HepG2 (cell line): ENCODE data around the gene HNRNPAB. TPM values are rescaled to one million over a fixed set of nuclear protein-coding genes. Genes with fewer than 3 reads are reported as not detected.

Experiments
- CBX2 ChIP-seq, 2 experiments: fragments of 200-600 bp in 1 of 2; sonication (generic); formaldehyde crosslinking in 1 of 2; IDR thresholded peaks; 2 replicates each; pipeline versions ENCODE4 v1.7.0 to v1.8.1; 2018 to 2022; ENCODE audit warnings: low read depth in 2 of 2, low read length in 1 of 2, mild to moderate bottlenecking in 1 of 2, missing genetic modification reagents in 1 of 2
- FOXK2 ChIP-seq: fragments of 450-650 bp; IDR thresholded peaks from 2 replicates; pipeline ENCODE4 v1.6.1; 2016
- GABPA ChIP-seq, 2 experiments: IDR thresholded peaks; 2 replicates each; pipeline ENCODE4 v1.6.1; 2011 to 2016; ENCODE audit warnings: low read depth in 2 of 2, low read length in 1 of 2, missing biosample characterization in 1 of 2, missing genetic modification characterization in 1 of 2
- MZF1 ChIP-seq: sonication (generic); formaldehyde crosslinking; IDR thresholded peaks from 2 replicates; pipeline ENCODE4 v1.8.1; 2023; ENCODE audit warnings: mild to moderate bottlenecking, missing genetic modification reagents, borderline replicate concordance
- PHF8 ChIP-seq: sonication (generic); formaldehyde crosslinking; IDR thresholded peaks from 2 replicates; pipeline ENCODE4 v1.5.0; 2020; ENCODE audit warnings: missing genetic modification reagents
- RARG ChIP-seq: sonication (generic); formaldehyde crosslinking; IDR thresholded peaks from 2 replicates; pipeline ENCODE4 v1.4.0; 2020; ENCODE audit warnings: low read depth, mild to moderate bottlenecking, missing genetic modification reagents
- SIN3A ChIP-seq: IDR thresholded peaks from 2 replicates; pipeline ENCODE4 v1.6.1; 2011; ENCODE audit warnings: low read depth, mild to moderate bottlenecking, control low read depth, low read length, borderline replicate concordance
- YEATS2 ChIP-seq: sonication (generic); formaldehyde crosslinking; IDR thresholded peaks from 2 replicates; pipeline ENCODE4 v1.4.0; 2020; ENCODE audit warnings: missing genetic modification reagents, borderline replicate concordance
- ZBTB42 ChIP-seq: sonication (generic); formaldehyde crosslinking; IDR thresholded peaks from 2 replicates; pipeline ENCODE4 v1.5.0; 2020; ENCODE audit warnings: mild to moderate bottlenecking, missing genetic modification reagents
- ZFP1 ChIP-seq: IDR thresholded peaks from 2 replicates; pipeline ENCODE4 v1.6.1; 2016
- ZFP90 ChIP-seq: sonication (generic); formaldehyde crosslinking; IDR thresholded peaks from 2 replicates; pipeline ENCODE4 v1.8.0; 2022; ENCODE audit warnings: missing genetic modification reagents, mild to moderate bottlenecking, inconsistent platforms, borderline replicate concordance
- ZNF570 ChIP-seq: sonication (generic); formaldehyde crosslinking; IDR thresholded peaks from 2 replicates; pipeline ENCODE4 v1.4.0; 2020; ENCODE audit warnings: mild to moderate bottlenecking, missing genetic modification reagents, borderline replicate concordance
- ZNF768 ChIP-seq: sonication (generic); formaldehyde crosslinking; IDR thresholded peaks from 2 replicates; pipeline ENCODE4 v1.4.0; 2020; ENCODE audit warnings: missing genetic modification reagents
- ZNF776 ChIP-seq: sonication (generic); formaldehyde crosslinking; IDR thresholded peaks from 2 replicates; pipeline ENCODE4 v1.4.0; 2020; ENCODE audit warnings: mild to moderate bottlenecking, missing genetic modification reagents
- ZSCAN22 ChIP-seq: sonication (generic); formaldehyde crosslinking; IDR thresholded peaks from 2 replicates; pipeline ENCODE4 v1.4.0; 2020; ENCODE audit warnings: mild to moderate bottlenecking, missing genetic modification reagents
- ZSCAN9 ChIP-seq: IDR thresholded peaks from 2 replicates; pipeline ENCODE4 v1.6.1; 2016; ENCODE audit warnings: borderline replicate concordance
- polyA plus RNA-seq, 8 experiments: library from polyadenylated mRNA; depleted of rRNA in 3 of 8; stranded (reverse) in 7 of 8; unstranded in 1 of 8; fragments of >200 nt; fragmentation: Illumina TruSeq in 4 of 8; extraction: Trizol in 4 of 8; gene quantifications; 2 replicates each; pipeline versions ENCODE4 v1.2.1 to v1.2.3, GENCODE V29; 2011 to 2016; ENCODE audit warnings: low read depth in 4 of 8, missing spikeins in 1 of 8, mixed read lengths in 1 of 8; ENCODE audit not compliant: insufficient read depth in 1 of 8
- total RNA-seq, 5 experiments: library from RNA; depleted of rRNA; stranded (reverse); fragments of >200 nt; fragmentation: Illumina TruSeq; extraction: Trizol; gene quantifications; 2 replicates each; pipeline ENCODE4 v1.2.3, GENCODE V29; 2016; ENCODE audit warnings: low read depth in 1 of 5
- TF ChIP-seq, protein P1 (sequence below): sonication (generic); formaldehyde crosslinking; IDR thresholded peaks from 2 replicates; pipeline ENCODE4; 2020; ENCODE audit warnings: missing genetic modification reagents, mild to moderate bottlenecking, borderline replicate concordance
- TF ChIP-seq, protein P2 (sequence below): sonication (generic); formaldehyde crosslinking; IDR thresholded peaks from 2 replicates; pipeline ENCODE4 v1.4.0; 2020; ENCODE audit warnings: mild to moderate bottlenecking, missing genetic modification reagents
- TF ChIP-seq, protein P3 (sequence below): sonication (generic); formaldehyde crosslinking; IDR thresholded peaks from 2 replicates; pipeline ENCODE4 v1.4.0; 2020; ENCODE audit warnings: low read depth, missing genetic modification reagents
- TF ChIP-seq, protein P4 (sequence below): sonication (generic); formaldehyde crosslinking; IDR thresholded peaks from 2 replicates; pipeline ENCODE4 v1.4.0; 2020; ENCODE audit warnings: mild to moderate bottlenecking, low read depth, missing genetic modification reagents

The HNRNPAB gene
- total and polyA plus RNA-seq, 2 of the 13 experiments (the other 11 are each of a cell fraction or from before 2014, with no cell fraction given): 62.6 to 111 TPM

- TF ChIP-seq, protein P1, sequence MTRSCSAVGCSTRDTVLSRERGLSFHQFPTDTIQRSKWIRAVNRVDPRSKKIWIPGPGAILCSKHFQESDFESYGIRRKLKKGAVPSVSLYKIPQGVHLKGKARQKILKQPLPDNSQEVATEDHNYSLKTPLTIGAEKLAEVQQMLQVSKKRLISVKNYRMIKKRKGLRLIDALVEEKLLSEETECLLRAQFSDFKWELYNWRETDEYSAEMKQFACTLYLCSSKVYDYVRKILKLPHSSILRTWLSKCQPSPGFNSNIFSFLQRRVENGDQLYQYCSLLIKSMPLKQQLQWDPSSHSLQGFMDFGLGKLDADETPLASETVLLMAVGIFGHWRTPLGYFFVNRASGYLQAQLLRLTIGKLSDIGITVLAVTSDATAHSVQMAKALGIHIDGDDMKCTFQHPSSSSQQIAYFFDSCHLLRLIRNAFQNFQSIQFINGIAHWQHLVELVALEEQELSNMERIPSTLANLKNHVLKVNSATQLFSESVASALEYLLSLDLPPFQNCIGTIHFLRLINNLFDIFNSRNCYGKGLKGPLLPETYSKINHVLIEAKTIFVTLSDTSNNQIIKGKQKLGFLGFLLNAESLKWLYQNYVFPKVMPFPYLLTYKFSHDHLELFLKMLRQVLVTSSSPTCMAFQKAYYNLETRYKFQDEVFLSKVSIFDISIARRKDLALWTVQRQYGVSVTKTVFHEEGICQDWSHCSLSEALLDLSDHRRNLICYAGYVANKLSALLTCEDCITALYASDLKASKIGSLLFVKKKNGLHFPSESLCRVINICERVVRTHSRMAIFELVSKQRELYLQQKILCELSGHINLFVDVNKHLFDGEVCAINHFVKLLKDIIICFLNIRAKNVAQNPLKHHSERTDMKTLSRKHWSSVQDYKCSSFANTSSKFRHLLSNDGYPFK: peak; percentile 93
- TF ChIP-seq ZSCAN22: peak; percentile 72; the same call in 1 of the 2 replicates
- no peak for TF ChIP-seq GABPA (IDR thresholded peaks at IDR 0.05; ENCODE audit: low read depth, low read length)
- no peak for TF ChIP-seq GABPA (CRISPR knock-in tag; IDR thresholded peaks at IDR 0.05; ENCODE audit: low read depth)
- TF ChIP-seq ZSCAN9 (CRISPR knock-in tag): peak; percentile 59
- peak; percentile 58; the same call in 1 of the 2 replicates for TF ChIP-seq ZNF570 (CRISPR knock-in tag)
- TF ChIP-seq ZFP90 (CRISPR knock-in tag): peak; percentile 94
- peak; percentile 91 for TF ChIP-seq ZNF776 (CRISPR knock-in tag)
- TF ChIP-seq, protein P2, sequence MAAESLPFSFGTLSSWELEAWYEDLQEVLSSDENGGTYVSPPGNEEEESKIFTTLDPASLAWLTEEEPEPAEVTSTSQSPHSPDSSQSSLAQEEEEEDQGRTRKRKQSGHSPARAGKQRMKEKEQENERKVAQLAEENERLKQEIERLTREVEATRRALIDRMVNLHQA (CRISPR knock-in tag): no peak
- TF ChIP-seq, protein P3, sequence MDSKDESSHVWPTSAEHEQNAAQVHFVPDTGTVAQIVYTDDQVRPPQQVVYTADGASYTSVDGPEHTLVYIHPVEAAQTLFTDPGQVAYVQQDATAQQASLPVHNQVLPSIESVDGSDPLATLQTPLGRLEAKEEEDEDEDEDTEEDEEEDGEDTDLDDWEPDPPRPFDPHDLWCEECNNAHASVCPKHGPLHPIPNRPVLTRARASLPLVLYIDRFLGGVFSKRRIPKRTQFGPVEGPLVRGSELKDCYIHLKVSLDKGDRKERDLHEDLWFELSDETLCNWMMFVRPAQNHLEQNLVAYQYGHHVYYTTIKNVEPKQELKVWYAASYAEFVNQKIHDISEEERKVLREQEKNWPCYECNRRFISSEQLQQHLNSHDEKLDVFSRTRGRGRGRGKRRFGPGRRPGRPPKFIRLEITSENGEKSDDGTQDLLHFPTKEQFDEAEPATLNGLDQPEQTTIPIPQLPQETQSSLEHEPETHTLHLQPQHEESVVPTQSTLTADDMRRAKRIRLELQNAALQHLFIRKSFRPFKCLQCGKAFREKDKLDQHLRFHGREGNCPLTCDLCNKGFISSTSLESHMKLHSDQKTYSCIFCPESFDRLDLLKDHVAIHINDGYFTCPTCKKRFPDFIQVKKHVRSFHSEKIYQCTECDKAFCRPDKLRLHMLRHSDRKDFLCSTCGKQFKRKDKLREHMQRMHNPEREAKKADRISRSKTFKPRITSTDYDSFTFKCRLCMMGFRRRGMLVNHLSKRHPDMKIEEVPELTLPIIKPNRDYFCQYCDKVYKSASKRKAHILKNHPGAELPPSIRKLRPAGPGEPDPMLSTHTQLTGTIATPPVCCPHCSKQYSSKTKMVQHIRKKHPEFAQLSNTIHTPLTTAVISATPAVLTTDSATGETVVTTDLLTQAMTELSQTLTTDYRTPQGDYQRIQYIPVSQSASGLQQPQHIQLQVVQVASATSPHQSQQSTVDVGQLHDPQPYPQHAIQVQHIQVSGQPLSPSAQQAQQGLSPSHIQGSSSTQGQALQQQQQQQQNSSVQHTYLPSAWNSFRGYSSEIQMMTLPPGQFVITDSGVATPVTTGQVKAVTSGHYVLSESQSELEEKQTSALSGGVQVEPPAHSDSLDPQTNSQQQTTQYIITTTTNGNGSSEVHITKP: no peak
- TF ChIP-seq, protein P4, sequence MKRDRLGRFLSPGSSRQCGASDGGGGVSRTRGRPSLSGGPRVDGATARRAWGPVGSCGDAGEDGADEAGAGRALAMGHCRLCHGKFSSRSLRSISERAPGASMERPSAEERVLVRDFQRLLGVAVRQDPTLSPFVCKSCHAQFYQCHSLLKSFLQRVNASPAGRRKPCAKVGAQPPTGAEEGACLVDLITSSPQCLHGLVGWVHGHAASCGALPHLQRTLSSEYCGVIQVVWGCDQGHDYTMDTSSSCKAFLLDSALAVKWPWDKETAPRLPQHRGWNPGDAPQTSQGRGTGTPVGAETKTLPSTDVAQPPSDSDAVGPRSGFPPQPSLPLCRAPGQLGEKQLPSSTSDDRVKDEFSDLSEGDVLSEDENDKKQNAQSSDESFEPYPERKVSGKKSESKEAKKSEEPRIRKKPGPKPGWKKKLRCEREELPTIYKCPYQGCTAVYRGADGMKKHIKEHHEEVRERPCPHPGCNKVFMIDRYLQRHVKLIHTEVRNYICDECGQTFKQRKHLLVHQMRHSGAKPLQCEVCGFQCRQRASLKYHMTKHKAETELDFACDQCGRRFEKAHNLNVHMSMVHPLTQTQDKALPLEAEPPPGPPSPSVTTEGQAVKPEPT (CRISPR knock-in tag): peak; percentile 66; the same call in 1 of the 2 replicates
- TF ChIP-seq FOXK2: no peak
- TF ChIP-seq MZF1: no peak
- peak; percentile 93 for TF ChIP-seq PHF8 (CRISPR knock-in tag)
- TF ChIP-seq ZNF768 (CRISPR knock-in tag): peak; percentile 68; the same call in 1 of the 2 replicates
- TF ChIP-seq RARG (CRISPR knock-in tag): no peak
- TF ChIP-seq CBX2 (IDR thresholded peaks at IDR 0.05; ENCODE audit: low read depth, low read length): no peak
- no peak; the same call in 1 of the 2 replicates for TF ChIP-seq CBX2 (CRISPR knock-in tag; IDR thresholded peaks at IDR 0.05; ENCODE audit: low read depth)
- TF ChIP-seq ZFP1 (CRISPR knock-in tag): 0 out of 2 replicates have a peak, but pooled peaks have one; percentile 17
- TF ChIP-seq SIN3A: peak; percentile 72; the same call in 1 of the 2 replicates
- peak; percentile 86 for TF ChIP-seq YEATS2 (CRISPR knock-in tag)
- TF ChIP-seq ZBTB42 (CRISPR knock-in tag): 0 out of 2 replicates have a peak, but pooled peaks have one; percentile 2
Measured at GRCh38 chr5:178204182-178204934, at the start of gene HNRNPAB (continued).
